OCI-M2 (cell line): Measurements from ENCODE around the gene OTX1.
"Not testable (repeated sequence)": the region's sequence is repeated elsewhere in the genome, so short reads cannot be mapped to it uniquely, and the experiment has no call there.

Experiments
- DNase-seq: peaks from one replicate; lab custom pipeline; 2025; ENCODE audit not compliant: unreplicated experiment; lab: John Stamatoyannopoulos, UW

OTX1 gene

DNA sequence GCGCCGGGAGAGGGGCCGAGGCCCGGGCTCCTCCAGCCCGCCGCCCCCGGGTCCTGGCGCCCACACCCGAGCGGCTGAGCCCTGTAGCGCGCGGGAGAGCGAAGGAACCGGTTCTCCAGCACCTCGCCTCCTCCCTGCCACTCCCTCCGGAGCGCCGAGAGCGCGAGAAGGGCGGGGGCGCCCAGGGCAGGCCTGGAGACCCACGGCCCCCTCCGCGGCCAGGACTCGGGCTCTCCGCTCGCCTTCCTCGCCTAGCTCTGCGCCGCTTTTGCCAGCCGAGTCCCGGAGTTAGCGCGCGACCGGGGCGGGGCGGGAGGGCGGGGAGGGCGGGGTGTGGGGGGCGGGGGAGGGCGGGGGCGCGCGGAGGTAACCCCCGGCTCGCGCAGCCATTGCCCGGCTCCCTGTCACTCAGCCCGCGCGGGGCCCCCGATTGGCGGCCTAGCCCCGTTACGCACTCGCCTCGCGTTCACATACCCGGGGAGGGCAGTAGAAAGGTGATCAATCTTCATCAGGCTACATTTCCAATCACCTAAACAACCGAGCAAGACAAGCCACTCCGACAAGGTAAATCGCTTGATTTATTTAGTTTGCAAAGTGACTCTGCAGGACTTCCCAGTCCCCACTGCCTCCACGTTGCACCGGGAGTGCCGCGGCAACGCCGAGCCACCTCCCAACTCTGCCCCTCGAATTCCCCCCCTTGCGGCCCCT lies at the start of gene OTX1:
Gene OTX1 (plus strand): TSS at position 497 of the 708 bp plus-strand sequence. CDS start 2,161 bp downstream, outside the sequence.
- peak; percentile 21 for DNase-seq

DNA sequence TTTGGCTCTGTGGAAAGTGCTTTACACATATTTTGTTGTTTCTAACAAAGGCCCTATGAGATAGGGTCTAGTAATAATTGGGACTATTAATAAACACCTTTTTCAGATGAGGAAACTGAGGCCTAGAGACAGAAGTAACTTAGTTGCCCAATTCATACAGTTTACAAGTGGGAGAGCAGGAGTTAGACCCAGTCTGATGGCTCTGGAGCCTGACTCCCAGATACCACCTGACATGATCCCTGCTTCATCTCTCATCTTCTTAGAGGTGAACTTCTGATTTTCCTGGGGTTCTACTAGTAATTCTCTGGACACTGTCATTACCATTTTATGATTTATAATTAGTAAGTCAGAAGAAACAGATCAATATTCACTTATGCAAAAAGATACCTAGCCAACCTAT lies 49.1 kb upstream of the OTX1 start:
- no peak for DNase-seq

DNA sequence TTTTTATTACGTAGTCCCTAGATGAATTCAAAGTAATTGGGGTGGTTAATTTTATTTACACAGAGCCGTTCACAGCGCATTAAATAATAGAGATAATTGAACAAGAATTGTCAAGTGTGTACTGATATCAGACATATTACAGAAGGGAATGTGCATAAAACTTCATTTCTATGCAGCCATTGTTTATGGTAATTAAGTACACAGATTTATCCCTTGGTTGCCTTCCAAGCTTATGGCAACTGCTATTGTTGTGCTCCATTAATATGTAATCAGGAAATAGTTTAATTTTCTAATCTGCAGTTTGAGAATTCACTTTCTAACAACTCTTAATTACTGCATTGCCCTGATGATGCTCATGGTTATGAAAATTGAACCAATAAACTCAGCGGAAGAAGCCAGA lies 47.3 kb upstream of the OTX1 start:
- DNase-seq, result no peak

DNA sequence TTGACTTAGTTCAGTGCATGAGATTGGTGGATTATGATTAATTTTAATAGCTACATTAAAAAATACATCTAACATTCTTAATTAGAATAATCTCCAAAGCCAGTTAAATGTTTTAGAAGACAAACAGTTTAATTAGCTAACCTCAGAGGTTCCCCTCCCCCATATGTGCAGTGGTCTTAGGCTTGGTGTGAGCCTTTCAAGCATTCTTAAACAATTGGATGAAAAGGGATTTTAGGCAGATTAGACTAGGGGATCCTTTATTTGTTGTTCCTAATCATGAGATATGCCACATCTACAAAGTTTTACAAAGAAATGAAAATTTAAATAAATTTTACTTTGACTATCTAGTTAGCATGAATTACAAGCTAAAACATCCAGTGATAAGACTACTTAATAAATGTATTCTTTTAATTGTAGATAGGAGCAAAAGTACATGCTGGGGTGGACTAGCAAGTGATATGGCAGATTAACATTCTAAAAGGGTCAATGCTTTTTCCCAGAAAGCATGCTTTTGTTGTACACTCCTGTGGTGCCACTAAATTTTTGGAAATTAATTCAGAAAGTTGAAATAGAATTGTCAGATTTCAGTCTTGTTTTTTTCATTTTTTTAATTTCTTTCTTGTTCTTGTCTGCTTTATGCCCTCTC lies 42.7 kb upstream of the OTX1 start:
- DNase-seq, result no peak

DNA sequence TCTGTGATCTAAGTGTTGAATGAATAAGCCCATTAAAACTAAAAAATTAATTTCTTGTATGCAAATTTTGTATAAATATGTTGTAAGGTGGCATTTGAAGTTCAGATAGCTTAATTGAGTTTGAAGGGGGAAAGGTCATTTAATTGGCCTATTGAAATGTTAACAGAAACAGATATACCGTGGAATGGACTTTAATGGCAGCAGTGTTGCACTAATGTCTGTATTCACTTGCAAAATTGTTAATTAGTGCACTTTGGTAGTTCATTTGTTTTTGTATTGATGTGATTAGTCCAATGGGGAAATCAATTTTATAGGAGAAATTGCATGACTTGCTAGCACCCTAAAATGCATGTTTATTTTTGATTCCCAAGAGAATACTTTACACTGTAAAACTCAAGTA lies 41.8 kb upstream of the OTX1 start:
- DNase-seq, result no peak

DNA sequence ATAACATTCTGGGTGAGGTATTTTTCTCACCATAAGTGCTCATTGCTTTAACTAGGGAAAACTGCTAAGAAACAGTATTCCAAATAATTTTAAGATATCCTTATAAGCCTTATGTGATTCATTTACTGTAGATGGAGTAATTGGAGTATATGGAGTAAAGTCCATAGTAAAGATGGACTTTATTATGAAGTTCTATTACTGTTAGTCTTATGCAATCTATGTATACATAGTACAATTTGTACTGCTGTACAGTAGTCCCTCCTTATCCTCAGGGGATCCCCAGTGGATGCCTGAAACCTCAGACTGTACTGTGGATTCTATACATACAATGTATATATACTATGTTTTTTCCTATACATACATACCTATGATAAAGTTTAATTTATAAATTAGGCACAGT lies 41.1 kb upstream of the OTX1 start:
- no peak for DNase-seq

DNA sequence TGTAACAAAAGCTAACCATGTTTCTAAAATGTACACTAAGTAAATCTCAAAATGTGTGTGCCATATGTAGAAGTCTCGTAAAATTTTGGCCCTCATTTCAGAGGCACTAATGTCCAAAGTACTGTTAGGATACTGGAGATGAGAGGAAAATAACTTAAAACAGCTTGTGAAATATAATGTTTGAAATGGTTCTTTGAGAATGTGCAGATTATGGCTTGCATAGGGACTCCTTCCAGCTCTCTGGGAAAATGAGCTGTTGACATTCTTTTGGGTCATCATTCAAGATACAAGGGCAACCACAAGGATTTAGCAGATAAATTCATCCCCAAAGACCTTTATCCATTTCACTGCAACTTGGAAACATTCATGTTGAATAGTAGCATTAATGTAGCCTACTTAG lies 38.1 kb upstream of the OTX1 start:
- DNase-seq, result no peak

DNA sequence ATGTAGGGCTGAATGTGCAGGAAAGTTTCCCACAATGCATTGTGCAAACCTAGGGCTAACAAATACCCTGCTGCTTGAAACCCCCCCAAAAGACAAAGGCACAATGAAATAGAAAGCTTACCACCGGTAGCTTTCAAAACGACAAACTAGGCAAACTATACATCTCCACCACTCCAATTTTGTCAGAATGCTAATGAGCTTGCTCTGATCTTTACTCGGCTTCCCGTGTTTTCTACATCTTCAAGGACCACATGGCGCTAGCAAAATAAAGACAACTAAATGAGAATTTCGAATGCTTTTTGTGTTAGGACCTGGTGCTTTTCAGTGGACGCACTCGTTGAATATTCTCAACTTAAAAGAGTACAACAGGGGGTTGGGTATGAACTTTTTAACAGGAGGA lies 37.2 kb upstream of the OTX1 start:
- no peak for DNase-seq

DNA sequence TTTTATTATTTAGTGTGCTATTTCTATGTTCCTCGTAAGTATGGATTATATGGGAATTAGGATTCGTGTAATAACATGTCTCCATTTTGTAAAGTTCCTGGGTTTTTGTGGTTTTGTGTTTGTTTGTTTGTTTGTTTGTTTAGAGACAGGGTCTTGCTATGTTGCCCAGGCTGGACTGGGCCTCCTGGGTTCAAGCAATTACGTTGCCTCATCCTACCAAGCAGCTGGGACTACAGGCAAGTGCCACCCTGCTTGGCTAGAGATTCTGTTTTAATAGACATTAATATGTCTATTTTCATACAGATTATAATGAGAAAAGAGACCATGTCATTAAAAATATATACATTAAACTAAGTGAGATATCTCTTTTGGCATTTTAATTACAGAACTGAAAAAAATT lies 35.2 kb upstream of the OTX1 start:
- DNase-seq, result no peak

DNA sequence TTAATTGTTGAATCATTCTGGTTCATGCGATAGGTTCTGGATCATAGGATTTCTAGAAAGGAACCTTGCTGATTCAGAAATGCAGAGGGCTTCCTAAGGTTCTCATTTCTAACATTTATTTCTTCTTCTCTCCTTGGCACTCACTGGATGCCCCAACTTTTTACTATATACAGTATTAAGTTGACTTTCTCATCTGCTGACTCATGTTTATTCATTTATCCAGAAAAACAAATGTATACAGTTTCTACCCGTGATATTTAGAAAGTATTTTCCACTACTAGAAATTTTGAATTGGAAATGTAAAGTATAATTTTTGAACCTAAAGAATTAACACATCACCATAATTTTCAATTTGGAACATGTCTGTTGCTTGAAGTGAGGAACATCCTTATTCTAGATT lies 32.2 kb upstream of the OTX1 start:
- DNase-seq, result no peak

DNA sequence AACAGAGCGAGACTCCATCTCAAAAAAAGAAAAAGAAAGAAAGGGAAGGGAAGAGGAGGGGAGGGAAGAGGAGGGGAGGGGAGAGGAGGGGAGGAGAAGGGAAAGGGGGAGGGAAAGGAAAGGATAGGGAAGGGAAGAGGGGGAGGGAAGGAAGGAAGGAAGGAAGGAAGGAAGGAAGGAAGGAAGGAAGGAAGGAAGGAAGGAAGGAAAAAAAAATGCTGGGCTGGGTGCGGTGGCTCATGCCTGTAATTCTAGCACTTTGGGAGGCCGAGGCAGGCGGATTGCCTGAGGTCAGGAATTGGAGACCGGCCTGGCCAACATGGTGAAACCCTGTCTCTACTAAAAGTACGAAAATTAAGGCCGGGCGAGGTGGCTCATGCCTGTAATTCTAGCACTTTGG lies 30.9 kb upstream of the OTX1 start:
- DNase-seq, result not testable (repeated sequence)

DNA sequence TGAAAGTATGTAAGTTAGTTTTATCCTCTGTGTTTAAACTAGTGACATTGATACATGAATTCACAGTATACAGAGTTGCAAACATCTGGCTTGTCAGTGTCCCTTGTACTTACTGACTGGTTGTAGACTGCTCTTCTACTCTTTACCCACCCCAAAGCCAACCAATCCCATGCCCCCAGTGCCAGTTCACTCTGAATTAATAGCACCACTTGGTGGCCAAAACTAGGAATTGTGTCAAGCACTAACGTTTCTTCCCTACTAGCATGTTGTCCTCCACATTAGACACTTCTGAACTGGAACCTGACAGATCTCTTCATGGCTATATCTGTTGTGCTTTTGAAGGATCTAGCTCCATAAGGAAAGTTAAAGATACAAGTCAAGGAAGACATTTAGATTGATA lies 27.2 kb upstream of the OTX1 start:
- DNase-seq, result no peak

DNA sequence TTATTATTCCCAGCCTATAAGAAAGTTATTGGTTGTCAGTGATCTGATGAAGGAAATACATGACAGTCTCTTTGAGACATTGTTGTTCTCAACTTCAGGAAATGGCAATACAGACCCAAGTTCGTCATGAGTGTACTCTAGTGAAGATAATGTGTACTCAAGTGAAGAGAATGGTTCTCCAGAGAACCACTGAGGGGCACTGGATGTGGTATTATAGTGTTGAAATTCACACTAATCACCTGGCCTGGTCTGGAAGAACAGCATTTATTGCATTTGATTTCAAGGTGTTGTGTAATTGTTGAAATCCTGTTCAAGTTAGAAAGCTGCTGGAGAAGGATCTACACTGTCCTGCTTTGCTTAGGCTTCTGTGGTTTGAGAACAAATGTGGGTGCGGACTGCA lies 23.4 kb upstream of the OTX1 start:
- DNase-seq, result no peak

DNA sequence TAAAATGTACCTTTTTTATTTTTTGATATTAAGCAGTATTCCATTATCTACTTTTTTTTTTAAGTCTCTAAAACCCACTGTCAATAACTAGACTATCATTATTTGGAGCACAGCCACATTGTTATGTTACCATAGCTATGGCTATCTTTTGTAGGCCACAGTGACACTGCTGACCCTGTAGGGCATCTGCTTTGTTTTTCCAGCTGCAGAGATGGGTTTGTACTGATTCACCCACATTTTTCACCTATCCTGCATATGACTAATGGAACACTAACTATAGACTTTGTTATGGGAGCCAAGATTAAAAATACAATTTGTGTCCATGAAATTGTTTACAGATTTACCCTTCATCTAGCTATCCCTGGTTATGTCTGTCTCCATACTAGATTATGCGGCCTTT lies 21.6 kb upstream of the OTX1 start:
- no peak for DNase-seq

DNA sequence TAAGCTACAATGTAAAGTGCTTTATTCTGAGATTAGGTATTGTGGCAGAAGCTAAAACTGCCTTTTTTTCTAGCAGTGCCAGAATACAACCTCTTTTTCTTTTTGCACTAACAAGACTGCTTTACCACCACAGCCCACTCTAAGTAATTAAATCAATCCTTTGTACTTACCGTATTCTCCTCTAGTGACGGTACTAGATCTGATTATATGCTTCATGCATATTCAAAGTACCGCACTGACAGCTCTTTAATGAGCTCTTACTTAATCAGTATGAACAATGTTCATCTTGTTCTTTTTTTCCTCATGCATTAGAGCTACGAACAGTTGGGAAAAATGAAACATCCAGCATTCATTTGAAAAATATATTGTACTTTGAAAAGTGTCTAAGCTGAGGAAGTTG lies 16.1 kb upstream of the OTX1 start:
- no peak for DNase-seq

DNA sequence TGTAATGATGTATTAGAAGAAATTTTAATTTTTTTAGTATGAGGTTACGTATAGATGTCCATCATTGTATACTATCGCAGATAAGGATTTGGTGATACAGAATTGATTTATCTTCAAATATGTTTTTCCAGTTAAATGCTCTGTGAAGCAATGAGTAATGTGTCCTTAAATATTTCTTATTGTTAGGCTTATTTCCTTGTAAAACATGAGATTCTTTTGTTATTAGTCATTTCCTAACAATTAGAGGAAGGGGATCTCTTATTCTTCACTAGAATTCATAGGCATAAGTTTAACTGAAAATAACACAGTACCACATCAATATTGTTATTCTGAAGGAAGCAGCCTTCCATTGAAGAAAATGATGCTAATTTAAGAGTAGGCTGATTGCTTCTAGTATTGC lies 15.5 kb upstream of the OTX1 start:
- DNase-seq, result no peak

DNA sequence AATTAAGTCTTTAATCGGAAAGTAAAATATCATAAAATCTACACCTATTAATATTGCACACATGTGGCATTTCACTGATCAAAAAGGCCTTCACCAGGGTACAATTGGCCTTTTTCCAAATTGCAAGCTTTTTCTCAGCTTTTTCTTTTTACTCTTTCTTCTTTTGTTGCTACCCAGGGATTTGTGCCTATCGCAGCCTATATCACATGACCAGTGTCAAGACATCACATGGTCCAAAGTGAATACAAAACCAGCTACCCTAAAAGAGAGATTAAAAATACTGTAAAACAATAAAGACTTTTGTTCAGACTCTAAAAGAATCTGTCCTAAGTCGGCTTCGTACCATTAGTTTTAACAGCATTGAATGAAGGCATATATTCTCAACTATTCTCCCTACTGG lies 15.0 kb upstream of the OTX1 start:
- DNase-seq, result no peak

DNA sequence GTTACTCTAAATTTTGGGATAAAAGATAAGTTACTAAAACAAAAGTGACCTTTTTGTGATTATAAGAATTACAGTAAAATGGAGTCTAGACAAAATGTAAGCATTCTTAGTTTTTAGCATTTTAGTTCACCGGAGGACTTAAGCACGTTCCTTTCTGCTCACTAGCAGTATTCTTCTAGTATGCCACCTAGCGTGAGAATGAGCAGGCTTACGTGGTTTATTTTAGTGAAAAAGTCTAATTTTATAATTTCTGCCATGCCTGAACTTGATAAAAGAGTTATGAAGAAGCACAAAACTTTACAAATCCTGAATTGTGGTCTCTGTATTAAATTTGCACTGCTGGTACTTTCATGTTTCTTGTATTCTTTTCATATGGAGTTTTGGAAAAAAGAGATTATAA lies 12.6 kb upstream of the OTX1 start:
- no peak for DNase-seq

DNA sequence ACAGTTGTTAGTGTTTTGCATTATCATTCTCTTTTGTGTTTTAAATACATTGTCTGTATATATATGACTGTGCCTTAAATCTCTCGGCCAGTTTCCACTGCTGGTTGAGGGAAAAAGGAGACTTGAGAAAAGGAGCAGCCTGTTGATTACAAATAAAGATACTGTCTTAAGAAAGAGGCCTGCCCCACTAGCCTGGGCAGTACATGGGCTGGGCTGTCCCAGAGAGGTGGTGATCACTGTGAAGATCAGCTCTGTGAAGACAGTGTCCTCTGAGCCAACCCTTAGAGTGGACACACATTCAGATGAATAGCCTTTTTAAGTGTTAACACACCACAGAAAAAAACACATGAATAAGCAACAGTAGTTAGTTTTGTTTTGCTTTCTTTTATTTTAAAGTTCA lies 10.0 kb upstream of the OTX1 start:
- DNase-seq, result no peak

DNA sequence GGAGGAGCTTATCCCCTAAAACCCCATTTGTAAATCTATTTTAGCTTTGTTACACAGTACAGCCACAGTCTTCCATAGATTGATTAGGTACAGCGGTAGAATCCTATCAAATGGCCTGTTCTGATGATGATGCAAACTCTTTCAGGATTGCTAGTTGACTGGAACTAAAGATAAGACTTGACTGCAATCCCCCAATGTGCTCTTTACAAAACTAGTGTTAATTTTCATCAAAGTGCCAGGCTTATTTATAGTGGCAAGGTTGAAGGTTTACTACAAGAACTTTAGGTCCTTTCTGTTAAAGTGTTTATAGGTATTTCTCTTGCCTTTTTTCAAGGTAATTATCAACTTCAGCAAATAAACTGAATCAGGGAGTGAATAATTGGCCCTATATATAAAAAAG lies 9.0 kb upstream of the OTX1 start:
- DNase-seq, result no peak

DNA sequence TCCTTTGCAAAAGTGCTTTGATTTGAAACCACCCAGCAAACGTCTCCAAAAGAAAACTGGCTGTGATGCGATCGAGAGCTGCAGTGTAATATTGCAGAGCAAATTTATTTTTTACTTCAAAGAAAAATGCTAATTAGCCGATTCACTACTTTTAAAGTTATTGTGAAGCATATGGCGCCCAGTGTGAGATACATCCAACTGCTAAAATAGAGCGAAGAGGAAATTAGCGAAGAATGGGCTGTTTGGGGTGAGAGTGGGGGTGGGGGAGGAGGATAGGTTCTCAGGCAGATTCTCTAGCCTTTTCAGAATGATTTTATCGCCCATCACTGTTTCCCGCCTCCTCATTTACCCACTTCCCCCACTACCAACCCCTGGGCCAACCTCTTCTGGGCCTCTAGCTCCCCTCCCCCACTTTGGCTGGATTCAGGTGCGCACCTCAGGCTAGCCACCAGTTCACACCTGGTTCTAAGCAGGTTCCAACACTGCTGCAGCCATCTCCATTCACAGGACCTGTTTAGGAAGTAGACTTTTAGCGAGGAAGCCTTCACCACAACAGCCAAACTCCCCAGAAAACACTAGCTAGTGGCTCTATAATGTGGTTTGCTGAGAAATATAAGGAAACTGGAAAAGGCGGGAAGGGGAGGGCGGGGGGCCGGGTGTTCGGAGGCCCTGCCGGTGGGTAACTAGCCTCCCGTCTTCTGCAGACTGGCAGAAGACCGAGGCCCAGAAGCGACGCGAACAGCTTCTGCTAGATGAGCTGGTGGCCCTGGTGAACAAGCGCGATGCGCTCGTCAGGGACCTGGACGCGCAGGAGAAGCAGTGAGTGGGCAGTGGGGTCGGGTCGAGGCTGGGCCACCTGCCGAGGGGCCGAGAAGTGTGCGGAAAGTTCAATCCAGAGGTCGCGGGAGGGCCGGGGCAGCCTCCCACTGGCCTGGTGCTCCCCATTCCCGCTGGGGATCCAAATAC lies 6.0 kb upstream of the OTX1 start:
- no peak for DNase-seq

DNA sequence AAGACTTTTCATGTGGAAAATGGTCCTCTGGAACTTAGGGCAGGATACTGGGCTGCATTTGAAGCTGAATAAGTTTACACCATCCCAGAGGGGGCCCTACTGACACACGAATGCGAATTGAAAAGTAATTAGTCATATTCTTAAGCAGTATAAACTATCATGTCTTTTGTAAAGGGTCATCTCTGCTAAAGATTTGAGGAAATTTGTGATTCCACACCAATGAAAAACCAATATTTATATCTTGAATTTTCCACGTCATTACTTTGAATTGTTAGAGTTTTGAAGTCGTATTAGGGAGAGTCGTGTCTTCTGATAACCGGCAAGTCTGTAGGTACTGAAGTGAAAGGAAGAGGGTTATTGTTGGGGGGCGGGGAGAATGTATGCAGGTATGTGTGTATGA lies 4.1 kb upstream of the OTX1 start:
- no peak for DNase-seq
